COR-L47 (cell line): ENCODE results near the gene GNL3.
A peak's percentile ranks its signal among the peaks of the same experiment; 100 is the strongest.
"Not testable (repeated sequence)": the region's sequence is repeated elsewhere in the genome, so short reads cannot be mapped to it uniquely, and the experiment has no call there.

Experiments
- DNase-seq: peaks from one replicate; lab custom pipeline; 2025; lab: John Stamatoyannopoulos, UW

The GNL3 gene

GRCh38 chr3:52685709-52686691 is at the start of gene GNL3, which contains the start of gene PBRM1:
GNL3 (plus strand) TSS chr3:52686032; CDS start chr3:52686093, 61 bp downstream.
PBRM1 (minus strand) TSS chr3:52685913.
- peak; percentile 76 for DNase-seq

GRCh38 chr3:52636673-52637072 is 49.2 kb upstream of the GNL3 start:
- no peak for DNase-seq

GRCh38 chr3:52645549-52645948 is 40.3 kb upstream of the GNL3 start:
- no peak for DNase-seq

GRCh38 chr3:52649461-52650210 is 36.2 kb upstream of the GNL3 start:
- DNase-seq = no peak

GRCh38 chr3:52650439-52650838 is 35.4 kb upstream of the GNL3 start:
- no peak for DNase-seq

GRCh38 chr3:52651592-52651991 is 34.2 kb upstream of the GNL3 start:
- DNase-seq = no peak

- DNase-seq = no peak
These were observed 29.9 kb upstream of the GNL3 start for GRCh38 chr3:52655895-52656294.

GRCh38 chr3:52660046-52660445 is 25.8 kb upstream of the GNL3 start:
- DNase-seq = no peak

- DNase-seq = no peak
These were observed 22.7 kb upstream of the GNL3 start for GRCh38 chr3:52663098-52663497.

- no peak for DNase-seq
These were observed 15.0 kb upstream of the GNL3 start for GRCh38 chr3:52670621-52671521.

- DNase-seq = no peak
These were observed 14.2 kb upstream of the GNL3 start for GRCh38 chr3:52671676-52672075.

GRCh38 chr3:52676201-52676600 is 9.6 kb upstream of the GNL3 start:
- not testable (repeated sequence) for DNase-seq

GRCh38 chr3:52678265-52679198 is 7.3 kb upstream of the GNL3 start:
- no peak for DNase-seq

- DNase-seq = no peak
These were observed 6.7 kb upstream of the GNL3 start for GRCh38 chr3:52679199-52679538.

- no peak for DNase-seq
These were observed 6.0 kb upstream of the GNL3 start for GRCh38 chr3:52679811-52680210.

- no peak for DNase-seq
These were observed 4.2 kb upstream of the GNL3 start for GRCh38 chr3:52681596-52681995.

- DNase-seq = no peak
These were observed 3.8 kb upstream of the GNL3 start for GRCh38 chr3:52682016-52682415.

- no peak for DNase-seq
These were observed 2.2 kb upstream of the GNL3 start for GRCh38 chr3:52683611-52684010.

- DNase-seq = no peak
These were observed 1.6 kb upstream of the GNL3 start for GRCh38 chr3:52684184-52684583.

- DNase-seq = peak; percentile 61
These were observed 535 bp upstream of the GNL3 start for GRCh38 chr3:52685285-52685708.

GRCh38 chr3:52688266-52688665 is 2.4 kb downstream of the GNL3 start:
- no peak for DNase-seq
